Panc1 (cell line): ENCODE results near the gene TENM3.

Experiments
- CTCF ChIP-seq: fragments of 450-650 bp; IDR thresholded peaks from 2 replicates; pipeline ENCODE4 v1.5.1; 2017; ENCODE audit warnings: mild to moderate bottlenecking
- POLR2AphosphoS5 ChIP-seq: IDR thresholded peaks from 2 replicates; pipeline ENCODE4 v1.6.1; 2012; ENCODE audit warnings: mild to moderate bottlenecking, low read depth, low read length, moderate library complexity
- REST ChIP-seq, 2 experiments: IDR thresholded peaks; 2 replicates each; pipeline ENCODE4 v1.6.1; 2011 to 2012; ENCODE audit warnings: low read depth in 2 of 2, control low read depth in 1 of 2, low read length in 1 of 2, mild to moderate bottlenecking in 1 of 2, moderate library complexity in 1 of 2; ENCODE audit not compliant: insufficient read depth in 1 of 2
- TCF7L2 ChIP-seq: IDR thresholded peaks from 2 replicates; pipeline ENCODE4 v1.6.1; 2011; ENCODE audit warnings: mild to moderate bottlenecking, low read depth, low read length, inconsistent platforms

GRCh38 chr4:182291597-182292270 is 48.5 kb downstream of the TENM3 start:
- TF ChIP-seq CTCF, result no peak
- TF ChIP-seq POLR2AphosphoS5, result no peak
- TF ChIP-seq TCF7L2, result no peak
- no peak for TF ChIP-seq REST (IDR thresholded peaks at IDR 0.05; ENCODE audit: insufficient read depth in 1 of 2, low read depth in 2 of 2, low read length in 1 of 2)
